Cerebellar nuclear complex (tissue), 1 donor: ENCODE data around the gene REM1.
"Not testable (repeated sequence)": the region's sequence is repeated elsewhere in the genome, so short reads cannot be mapped to it uniquely, and the experiment has no call there.

Source experiments
- DNase-seq, 2 experiments: peaks; one replicate each; lab custom pipeline; 2025; lab: John Stamatoyannopoulos, UW

Gene REM1

GRCh38 chr20:31485450-31486339 is 10.6 kb downstream of the REM1 start:
- no peak for DNase-seq

GRCh38 chr20:31488115-31488514 is 13.0 kb downstream of the REM1 start:
- DNase-seq, result no peak

GRCh38 chr20:31489152-31489551 is 14.1 kb downstream of the REM1 start:
- DNase-seq, result no peak

GRCh38 chr20:31490752-31491151 is 15.7 kb downstream of the REM1 start:
- no peak for DNase-seq

GRCh38 chr20:31494131-31494530 is 19.0 kb downstream of the REM1 start:
- no peak for DNase-seq

- no peak for DNase-seq
These were observed 21.7 kb downstream of the REM1 start for GRCh38 chr20:31496761-31497295.

- DNase-seq, result no peak
These were observed 22.9 kb downstream of the REM1 start for GRCh38 chr20:31497838-31498540.

GRCh38 chr20:31500527-31500926 is 25.4 kb downstream of the REM1 start:
- no peak for DNase-seq

- peak in 1 of 2 experiments; percentile 24 for DNase-seq
These were observed 28.0 kb downstream of the REM1 start for GRCh38 chr20:31502884-31503673.

GRCh38 chr20:31505903-31506302 is 30.8 kb downstream of the REM1 start:
- no peak for DNase-seq

- no peak for DNase-seq
These were observed 33.6 kb downstream of the REM1 start for GRCh38 chr20:31508517-31509244.

- DNase-seq, result peak in 1 of 2 experiments; percentile 52
These were observed 39.3 kb downstream of the REM1 start, which contains the start of gene HM13 for GRCh38 chr20:31514154-31515071. Gene HM13, plus strand, starts transcription at chr20:31514442. Its CDS starts 110 bp downstream, at chr20:31514552.

GRCh38 chr20:31515072-31515774 is 40.1 kb downstream of the REM1 start:
- no peak for DNase-seq

- no peak for DNase-seq
These were observed 40.7 kb downstream of the REM1 start for GRCh38 chr20:31515775-31516107.

GRCh38 chr20:31516166-31516565 is 41.1 kb downstream of the REM1 start:
- DNase-seq, result no peak

GRCh38 chr20:31516651-31517050 is 41.6 kb downstream of the REM1 start:
- DNase-seq, result no peak

GRCh38 chr20:31517373-31517772 is 42.3 kb downstream of the REM1 start:
- DNase-seq, result no peak

GRCh38 chr20:31521267-31521666 is 46.2 kb downstream of the REM1 start:
- not testable (repeated sequence) for DNase-seq

- no peak for DNase-seq
These were observed 47.6 kb downstream of the REM1 start for GRCh38 chr20:31522731-31523130.
